ENCODE measurements around the gene NDST1. TPM values are rescaled to one million over a fixed set of nuclear protein-coding genes. Genes with fewer than 3 reads are reported as not detected.

The NDST1 gene
- polyA plus RNA-seq, 2 of the 4 experiments (the other 2 are of a cell fraction): 24.4 to 50.8 TPM

- TF ChIP-seq EP300 (IDR thresholded peaks at IDR 0.05) (no peak), ESRRA (IDR thresholded peaks at IDR 0.05; ENCODE audit: borderline replicate concordance, low read length) (no peak), JUN (IDR thresholded peaks at IDR 0.05) (no peak), HEYL (CRISPR knock-in tag; IDR thresholded peaks at IDR 0.05) (no peak)
These were observed 19.2 kb upstream of the NDST1 start (continued) for GRCh38 chr5:150488519-150489359.

DNA sequence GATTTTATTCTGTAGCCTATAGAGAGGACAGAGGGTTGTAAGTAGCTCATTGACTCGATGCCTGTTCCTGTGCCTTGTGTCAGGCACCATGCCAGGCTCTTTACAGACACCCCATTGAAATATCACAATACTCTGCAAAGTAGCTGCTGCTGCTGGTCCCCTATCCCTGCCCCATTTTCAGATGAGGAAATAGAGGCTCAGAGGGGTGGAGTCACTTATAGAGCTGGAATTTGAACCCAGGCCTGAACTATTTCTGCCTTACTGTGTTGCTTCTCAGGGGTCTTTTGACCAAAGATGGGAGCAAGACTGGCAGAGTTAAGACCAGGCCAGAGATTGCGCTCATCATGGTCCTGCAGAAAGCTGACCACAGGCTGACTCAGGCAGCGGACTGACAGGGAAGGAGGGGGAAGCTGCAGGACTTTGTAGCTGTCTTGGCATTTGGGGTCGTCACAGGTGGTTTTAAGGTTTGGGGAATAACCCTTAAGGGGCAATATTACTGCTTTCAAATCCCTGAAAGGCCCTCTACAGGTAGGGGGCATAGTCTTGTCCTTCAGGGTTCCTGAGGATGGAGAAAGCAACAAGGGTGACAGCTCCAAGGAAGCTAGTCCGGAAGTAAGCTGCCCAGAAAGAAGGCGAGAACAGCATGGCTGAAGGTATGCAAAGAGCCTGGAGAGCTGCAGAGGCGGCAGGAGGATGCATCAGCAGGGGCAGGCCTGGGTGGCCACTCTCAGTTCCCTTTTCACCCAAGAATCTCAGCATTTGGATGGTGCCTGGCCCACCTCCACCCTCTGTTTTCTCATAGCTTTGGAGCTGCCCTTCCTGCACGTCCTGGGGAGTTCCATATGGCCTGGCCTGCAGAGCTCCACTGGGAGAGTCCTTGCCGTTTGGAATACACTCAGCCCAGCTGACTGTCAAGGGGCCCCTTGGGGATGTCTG, 18.3 kb upstream of the NDST1 start:
- POLR2A ChIA-PET: interaction anchor here (1.1 kb wide), 1 partner anchor 9 kb away, joined by 3 read pairs; no protein-coding TSS in a partner anchor
- CTCF ChIA-PET: interaction anchor here (0.9 to 33.5 kb wide), 11 partner anchors 8 to 61 kb away, joined by 3 to 439 read pairs (median 6); partner anchors contain the start of gene NDST1
- ATAC-seq (no peak), FAIRE-seq (no peak), DNase-seq (ENCODE audit: low read depth in 1 of 2, low spot score in 1 of 2) (no peak)
- no peak for TF ChIP-seq NPAS2 (CRISPR knock-in tag; IDR thresholded peaks at IDR 0.05; ENCODE audit: borderline replicate concordance)
- TF ChIP-seq, protein P1, sequence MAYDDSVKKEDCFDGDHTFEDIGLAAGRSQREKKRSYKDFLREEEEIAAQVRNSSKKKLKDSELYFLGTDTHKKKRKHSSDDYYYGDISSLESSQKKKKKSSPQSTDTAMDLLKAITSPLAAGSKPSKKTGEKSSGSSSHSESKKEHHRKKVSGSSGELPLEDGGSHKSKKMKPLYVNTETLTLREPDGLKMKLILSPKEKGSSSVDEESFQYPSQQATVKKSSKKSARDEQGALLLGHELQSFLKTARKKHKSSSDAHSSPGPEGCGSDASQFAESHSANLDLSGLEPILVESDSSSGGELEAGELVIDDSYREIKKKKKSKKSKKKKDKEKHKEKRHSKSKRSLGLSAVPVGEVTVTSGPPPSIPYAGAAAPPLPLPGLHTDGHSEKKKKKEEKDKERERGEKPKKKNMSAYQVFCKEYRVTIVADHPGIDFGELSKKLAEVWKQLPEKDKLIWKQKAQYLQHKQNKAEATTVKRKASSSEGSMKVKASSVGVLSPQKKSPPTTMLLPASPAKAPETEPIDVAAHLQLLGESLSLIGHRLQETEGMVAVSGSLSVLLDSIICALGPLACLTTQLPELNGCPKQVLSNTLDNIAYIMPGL (CRISPR knock-in tag; IDR thresholded peaks at IDR 0.05; ENCODE audit: borderline replicate concordance): no peak
- TF ChIP-seq HOXB13 (CRISPR knock-in tag; IDR thresholded peaks at IDR 0.05; ENCODE audit: low read depth): no peak
- TF ChIP-seq POLR2AphosphoS2 (conservative IDR thresholded peaks at IDR 0.05; ENCODE audit: low read length): no peak
- TF ChIP-seq RNF2 (IDR thresholded peaks at IDR 0.05; ENCODE audit: borderline replicate concordance, low read depth): no peak
- TF ChIP-seq MAFK (IDR thresholded peaks at IDR 0.05; ENCODE audit: partially characterized antibody): no peak
- no peak for TF ChIP-seq CBX2 (IDR thresholded peaks at IDR 0.05; ENCODE audit: borderline replicate concordance, low read depth)
- TF ChIP-seq HOXA7 (CRISPR knock-in tag; IDR thresholded peaks at IDR 0.05): no peak
- TF ChIP-seq FOSL2 (IDR thresholded peaks at IDR 0.05): no peak
- TF ChIP-seq FOSL2 (CRISPR knock-in tag; IDR thresholded peaks at IDR 0.05): no peak
- TF ChIP-seq REST (IDR thresholded peaks at IDR 0.05): no peak
- TF ChIP-seq NFE2L2 (conservative IDR thresholded peaks at IDR 0.05; ENCODE audit: low read length): no peak
- TF ChIP-seq HEYL (CRISPR knock-in tag; IDR thresholded peaks at IDR 0.05): no peak
- TF ChIP-seq, protein P2, sequence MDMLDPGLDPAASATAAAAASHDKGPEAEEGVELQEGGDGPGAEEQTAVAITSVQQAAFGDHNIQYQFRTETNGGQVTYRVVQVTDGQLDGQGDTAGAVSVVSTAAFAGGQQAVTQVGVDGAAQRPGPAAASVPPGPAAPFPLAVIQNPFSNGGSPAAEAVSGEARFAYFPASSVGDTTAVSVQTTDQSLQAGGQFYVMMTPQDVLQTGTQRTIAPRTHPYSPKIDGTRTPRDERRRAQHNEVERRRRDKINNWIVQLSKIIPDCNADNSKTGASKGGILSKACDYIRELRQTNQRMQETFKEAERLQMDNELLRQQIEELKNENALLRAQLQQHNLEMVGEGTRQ (IDR thresholded peaks at IDR 0.05): no peak
- TF ChIP-seq HOXB5 (CRISPR knock-in tag; IDR thresholded peaks at IDR 0.05): no peak
- no peak for TF ChIP-seq JUNB (IDR thresholded peaks at IDR 0.05)
- no peak for TF ChIP-seq ZSCAN20 (CRISPR knock-in tag; IDR thresholded peaks at IDR 0.05)
- no peak for TF ChIP-seq CTCF (IDR thresholded peaks at IDR 0.05)
- 73% methylated on average over 9 of the region's 9 CpGs for WGBS (ENCODE audit: missing lambda C conversion rate)
- Histone ChIP-seq H3K4me3 (no peak overlapping the region), H3K4me1 (peaks cover 74% of the 10 kb centered on the region), H3K9me3 (no peaks in the 10 kb centered on the region), H3K27ac (peak overlapping the region in 1 of 2 experiments; percentile 100; a peak in 3 of 6 replicates), H3K4me2 (peak overlapping the region; percentile 67; the same call in 2 of the 3 replicates)
